NT2/D1 (cell line): ENCODE data around the gene CTU2.

Source experiments
- DNase-seq: peaks from one replicate; pipeline ENCODE4 v3.0.0-alpha.2; 2011; ENCODE audit warnings: low read depth, low spot score
- H3K27me3 ChIP-seq: 2 replicates; pipeline ENCODE4 v1.6.0; 2011; ENCODE audit warnings: mild to moderate bottlenecking; ENCODE audit not compliant: insufficient read length, insufficient read depth
- H3K36me3 ChIP-seq: 2 replicates; pipeline ENCODE4 v1.6.1; 2011; ENCODE audit warnings: mild to moderate bottlenecking, low read length, mixed read lengths; ENCODE audit not compliant: insufficient read depth, insufficient read length
- H3K4me1 ChIP-seq: 2 replicates; pipeline ENCODE4 v1.5.1; 2011; ENCODE audit not compliant: insufficient read depth, insufficient read length
- H3K4me3 ChIP-seq: 2 replicates; pipeline ENCODE4 v1.5.1; 2011; ENCODE audit warnings: low read depth; ENCODE audit not compliant: insufficient read length
- H3K9ac ChIP-seq: 2 replicates; pipeline ENCODE4 v1.6.0; 2011; ENCODE audit warnings: low read depth; ENCODE audit not compliant: insufficient read length
- H3K9me3 ChIP-seq: 2 replicates; pipeline ENCODE4 v1.5.1; 2011; ENCODE audit warnings: mild to moderate bottlenecking, low read length; ENCODE audit not compliant: insufficient read depth
- SUZ12 ChIP-seq: IDR thresholded peaks from 2 replicates; pipeline ENCODE4 v1.6.1; 2011; ENCODE audit not compliant: insufficient read length, insufficient read depth; ENCODE audit errors: extremely low read depth
- YY1 ChIP-seq: IDR thresholded peaks from 2 replicates; pipeline ENCODE4 v1.6.1; 2011; ENCODE audit not compliant: insufficient read length, insufficient read depth
- ZNF274 ChIP-seq: IDR thresholded peaks from 2 replicates; pipeline ENCODE4 v1.6.1; 2011; ENCODE audit warnings: mild to moderate bottlenecking, low read depth, low read length

CTU2 gene

DNA sequence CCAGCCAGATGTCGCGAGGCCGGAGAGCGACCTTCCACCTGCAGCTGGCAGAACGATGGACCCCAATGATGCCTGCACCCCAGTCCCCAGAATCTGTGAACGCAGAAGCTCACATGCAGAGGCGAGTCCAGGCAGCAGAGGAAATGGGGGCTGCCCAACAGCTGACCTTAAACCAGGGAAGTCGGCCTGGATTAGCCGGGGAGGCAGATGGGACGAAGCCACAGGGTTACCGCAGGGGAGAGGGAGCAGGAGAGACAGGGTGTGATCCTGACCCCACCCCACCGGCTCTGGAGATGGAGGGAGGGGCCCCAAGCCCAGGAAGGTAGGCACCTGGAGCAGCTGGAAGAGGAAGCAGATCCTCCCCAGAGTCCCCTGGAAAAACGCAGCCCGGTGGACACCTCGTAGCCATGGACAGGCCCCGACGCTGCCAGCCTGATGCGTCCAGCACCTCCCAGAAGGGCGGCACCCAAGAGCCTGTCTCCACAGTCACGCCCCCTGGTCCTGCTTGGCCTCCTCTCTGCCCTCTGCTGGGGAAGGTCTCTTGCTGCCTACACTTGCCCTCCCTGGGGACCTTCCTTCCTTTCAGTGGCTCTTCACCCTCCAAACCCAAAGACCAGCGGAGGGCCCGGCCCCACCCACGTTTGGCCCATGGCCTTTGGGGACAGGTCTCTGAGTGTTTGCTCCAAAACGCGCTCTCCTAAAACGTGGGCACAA, 41.4 kb downstream of the CTU2 start:
- H3K9ac ChIP-seq, result peak overlapping the region; percentile 2
- H3K4me3 ChIP-seq, result no peak overlapping the region
- DNase-seq, result peak; percentile 39
- H3K4me1 ChIP-seq, result peaks cover 31% of the 10 kb centered on the region
- H3K36me3 ChIP-seq, result peaks cover 49% of the 10 kb centered on the region
- no peaks in the 10 kb centered on the region for H3K9me3 ChIP-seq
- no peak for TF ChIP-seq SUZ12
- TF ChIP-seq YY1, result no peak
- TF ChIP-seq ZNF274, result no peak
- no peaks in the 10 kb centered on the region for H3K27me3 ChIP-seq

GRCh38 chr16:88748364-88748763, 42.1 kb downstream of the CTU2 start:
- H3K36me3 ChIP-seq, result peaks cover 45% of the 10 kb centered on the region
- no peaks in the 10 kb centered on the region for H3K9me3 ChIP-seq
- peaks cover 31% of the 10 kb centered on the region for H3K4me1 ChIP-seq
- H3K4me3 ChIP-seq, result no peak overlapping the region
- H3K9ac ChIP-seq, result no peak overlapping the region
- TF ChIP-seq SUZ12 (no peak), YY1 (no peak), ZNF274 (no peak)
- no peak for DNase-seq
- H3K27me3 ChIP-seq, result no peaks in the 10 kb centered on the region

- H3K9me3 ChIP-seq, result no peaks in the 10 kb centered on the region
- H3K4me3 ChIP-seq, result no peak overlapping the region
- H3K36me3 ChIP-seq, result peaks cover 44% of the 10 kb centered on the region
- H3K4me1 ChIP-seq, result peaks cover 28% of the 10 kb centered on the region
- TF ChIP-seq ZNF274 (no peak), SUZ12 (no peak), YY1 (no peak)
- no peaks in the 10 kb centered on the region for H3K27me3 ChIP-seq
- no peak overlapping the region for H3K9ac ChIP-seq
- DNase-seq, result no peak
Measured at GRCh38 chr16:88749358-88749757, 43.1 kb downstream of the CTU2 start.

DNA sequence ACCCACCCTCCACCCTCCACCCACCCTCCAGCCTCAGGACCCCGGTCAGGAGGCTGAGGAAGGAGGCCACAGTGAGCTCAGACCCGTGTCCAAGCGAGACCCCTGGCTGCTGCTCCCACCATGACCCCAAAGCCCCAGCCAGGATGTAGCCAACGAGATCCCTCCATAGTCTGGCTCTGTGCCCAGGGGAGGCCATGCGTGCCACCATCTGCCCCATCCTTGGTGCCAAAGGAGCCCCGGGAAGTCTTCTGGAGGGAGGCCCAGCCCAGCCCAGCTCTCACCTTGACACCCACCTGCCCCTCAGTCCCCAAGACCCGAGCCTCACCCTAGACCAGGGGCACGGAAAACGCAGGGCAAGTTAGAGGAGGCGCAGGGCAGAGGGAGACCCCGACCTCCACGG, 44.6 kb downstream of the CTU2 start:
- Histone ChIP-seq H3K9me3 (no peaks in the 10 kb centered on the region), H3K4me1 (peaks cover 35% of the 10 kb centered on the region), H3K27me3 (no peaks in the 10 kb centered on the region), H3K9ac (no peak overlapping the region), H3K4me3 (no peak overlapping the region), H3K36me3 (peaks cover 47% of the 10 kb centered on the region)
- no peak for DNase-seq
- TF ChIP-seq ZNF274 (no peak), YY1 (no peak), SUZ12 (no peak)

GRCh38 chr16:88752386-88753002, 46.2 kb downstream of the CTU2 start:
- TF ChIP-seq SUZ12 (no peak), ZNF274 (no peak), YY1 (no peak)
- peaks cover 30% of the 10 kb centered on the region for H3K4me1 ChIP-seq
- H3K4me3 ChIP-seq, result no peak overlapping the region
- no peak for DNase-seq
- H3K27me3 ChIP-seq, result no peaks in the 10 kb centered on the region
- peak overlapping the region; percentile 50 for H3K9ac ChIP-seq
- no peaks in the 10 kb centered on the region for H3K9me3 ChIP-seq
- peaks cover 46% of the 10 kb centered on the region for H3K36me3 ChIP-seq

DNA sequence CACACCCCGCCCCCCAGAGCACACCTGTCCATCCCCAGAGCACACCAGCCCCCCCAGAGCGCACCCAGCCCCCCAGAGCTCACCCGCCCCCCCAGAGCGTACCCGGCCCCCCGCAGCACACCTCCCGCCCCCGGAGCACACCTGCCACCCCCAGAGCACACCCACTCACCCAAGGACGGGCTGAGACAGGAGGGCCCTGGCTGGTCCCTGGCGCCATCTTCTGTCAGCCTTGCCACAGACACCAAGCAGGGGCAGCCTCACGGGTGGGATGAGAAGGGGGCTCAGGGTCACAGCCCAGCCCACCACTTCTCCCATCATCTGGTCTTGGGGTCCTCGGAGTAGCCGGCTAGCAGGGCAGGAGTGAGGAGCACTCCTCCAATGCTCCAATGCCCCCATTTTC, 46.9 kb downstream of the CTU2 start:
- Histone ChIP-seq H3K4me3 (no peak overlapping the region), H3K9ac (no peak overlapping the region), H3K9me3 (no peaks in the 10 kb centered on the region), H3K27me3 (no peaks in the 10 kb centered on the region), H3K4me1 (peaks cover 27% of the 10 kb centered on the region), H3K36me3 (peaks cover 43% of the 10 kb centered on the region)
- no peak for DNase-seq
- TF ChIP-seq SUZ12, result no peak
- TF ChIP-seq YY1, result no peak
- TF ChIP-seq ZNF274, result no peak

DNA sequence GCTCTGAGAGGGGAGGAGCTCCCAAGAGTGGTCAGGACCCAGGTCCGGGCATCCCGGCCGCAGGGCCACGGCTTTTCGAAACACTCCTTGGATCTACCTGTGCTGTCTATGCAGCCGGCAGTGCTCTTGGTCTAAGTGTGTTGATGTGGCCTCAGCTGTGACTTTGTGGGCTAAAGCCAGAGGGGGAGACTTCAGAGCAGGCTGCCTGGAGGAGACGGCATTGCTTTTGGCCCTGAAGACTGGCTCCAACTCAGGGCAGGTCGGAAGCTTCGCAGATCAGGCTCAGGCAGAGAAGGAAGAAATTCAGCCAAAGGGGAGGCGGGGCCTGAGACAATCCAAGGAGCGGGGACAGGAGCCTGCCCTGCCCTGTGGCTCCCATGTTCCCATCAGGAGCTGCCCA, 47.3 kb downstream of the CTU2 start:
- peaks cover 29% of the 10 kb centered on the region for H3K4me1 ChIP-seq
- H3K9me3 ChIP-seq, result no peaks in the 10 kb centered on the region
- H3K4me3 ChIP-seq, result no peak overlapping the region
- H3K9ac ChIP-seq, result no peak overlapping the region
- H3K27me3 ChIP-seq, result peaks cover 3% of the 10 kb centered on the region
- TF ChIP-seq SUZ12, result no peak
- TF ChIP-seq YY1, result no peak
- TF ChIP-seq ZNF274, result no peak
- peaks cover 43% of the 10 kb centered on the region for H3K36me3 ChIP-seq
- DNase-seq, result no peak
